Stomach (tissue), 4 donors: ENCODE measurements around the gene SIVA1.

ENCODE experiments used
- CTCF ChIP-seq, 7 experiments: fragments of 450-650 bp in 4 of 7; fragments of 200-600 bp in 3 of 7; sonication (generic) in 3 of 7; IDR thresholded peaks; one replicate each; pipeline ENCODE4 v1.5.1; 2016 to 2019; ENCODE audit warnings: antibody characterized with exemption in 7 of 7, control low read depth in 2 of 7, mild to moderate bottlenecking in 1 of 7
- POLR2A ChIP-seq, 4 donors: fragments of 450-650 bp; IDR thresholded peaks; one replicate each; pipeline ENCODE4 v1.6.1; 2016; ENCODE audit warnings: antibody characterized with exemption in 4 of 4, control low read depth in 2 of 4, mild to moderate bottlenecking in 1 of 4, moderate library complexity in 1 of 4

- no peak for TF ChIP-seq CTCF (IDR thresholded peaks at IDR 0.05)
- TF ChIP-seq POLR2A (IDR thresholded peaks at IDR 0.05), result no peak
Observed at GRCh38 chr14:104756477-104757237, 3.7 kb downstream of the SIVA1 start.
